CD14-positive monocyte (primary cell): ENCODE data around the gene SCUBE1. TPM values are rescaled to one million over a fixed set of nuclear protein-coding genes. Genes with fewer than 3 reads are reported as not detected.

Experiments
- DNase-seq, 3 donors: peaks; one replicate each; pipeline ENCODE4 v3.0.0-alpha.2; 2011 to 2022
- H2AFZ ChIP-seq: 2 replicates; pipeline ENCODE4 v1.6.0; 2012; ENCODE audit warnings: mild to moderate bottlenecking, low read depth, low read length, inconsistent platforms; ENCODE audit not compliant: insufficient read depth, poor library complexity, severe bottlenecking
- H3K27ac ChIP-seq, 2 donors: 1 replicate in 1 of 2; 2 replicates in 1 of 2; pipeline ENCODE4 v1.5.1; 2012 to 2013; ENCODE audit warnings: low read length in 2 of 2, control low read depth in 1 of 2, inconsistent platforms in 1 of 2, low read depth in 1 of 2, mild to moderate bottlenecking in 1 of 2
- H3K27me3 ChIP-seq, 2 donors: one replicate each; pipeline versions ENCODE4 v1.6.0 to v1.6.1; 2011 to 2013; ENCODE audit warnings: low read length in 2 of 2; ENCODE audit not compliant: control insufficient read depth in 2 of 2, insufficient read depth in 2 of 2
- H3K36me3 ChIP-seq, 2 donors: replicated peaks in 1 of 2; 1 replicate in 1 of 2; 2 replicates in 1 of 2; pipeline versions ENCODE4 v1.5.1 to v1.6.1; 2012 to 2013; ENCODE audit warnings: low read length in 2 of 2, control low read depth in 1 of 2, inconsistent platforms in 1 of 2, mild to moderate bottlenecking in 1 of 2; ENCODE audit not compliant: insufficient read depth in 2 of 2, control insufficient read depth in 1 of 2
- H3K4me1 ChIP-seq, 2 donors: 1 replicate in 1 of 2; 2 replicates in 1 of 2; pipeline versions ENCODE4 v1.5.1 to v1.6.1; 2012 to 2013; ENCODE audit warnings: low read length in 2 of 2, control low read depth in 1 of 2, inconsistent platforms in 1 of 2, mild to moderate bottlenecking in 1 of 2, moderate library complexity in 1 of 2; ENCODE audit not compliant: insufficient read depth in 2 of 2, control insufficient read depth in 1 of 2
- H3K4me2 ChIP-seq: replicated peaks from 2 replicates; pipeline ENCODE3; 2012; ENCODE audit warnings: low read length, moderate library complexity, mild to moderate bottlenecking; ENCODE audit not compliant: poor library complexity, severe bottlenecking; ENCODE audit errors: extremely low read depth
- H3K4me3 ChIP-seq, 3 experiments: fragments of 200-600 bp in 1 of 3; sonication (generic) in 1 of 3; replicated peaks in 1 of 3; 1 replicate in 2 of 3; 2 replicates in 1 of 3; pipeline ENCODE4 v1.5.1; 2011 to 2013; ENCODE audit warnings: low read length in 3 of 3, mild to moderate bottlenecking in 3 of 3, control low read depth in 2 of 3, low read depth in 2 of 3, inconsistent platforms in 1 of 3, moderate library complexity in 1 of 3
- H3K79me2 ChIP-seq: 2 replicates; pipeline ENCODE4 v1.6.0; 2012; ENCODE audit warnings: mild to moderate bottlenecking, control low read depth, inconsistent platforms, low read length, moderate library complexity; ENCODE audit not compliant: insufficient read depth
- H3K9ac ChIP-seq: 2 replicates; pipeline ENCODE4 v1.6.0; 2017; ENCODE audit warnings: low read length, mild to moderate bottlenecking; ENCODE audit not compliant: insufficient read depth, poor library complexity, severe bottlenecking
- H3K9me3 ChIP-seq, 2 donors: replicated peaks in 1 of 2; 1 replicate in 1 of 2; 2 replicates in 1 of 2; pipeline versions ENCODE4 v1.5.1 to v1.6.1; 2012 to 2013; ENCODE audit warnings: low read length in 2 of 2, control low read depth in 1 of 2; ENCODE audit not compliant: control insufficient read depth in 1 of 2, insufficient read depth in 1 of 2
- H4K20me1 ChIP-seq: 2 replicates; pipeline ENCODE4 v1.6.0; 2012; ENCODE audit warnings: mild to moderate bottlenecking, low read length, control low read depth, moderate library complexity; ENCODE audit not compliant: insufficient read depth
- H3K27ac Mint-ChIP-seq, 7 donors: one replicate each; pipeline ENCODE4 v1.8.0; 2020; ENCODE audit warnings: mild to moderate bottlenecking in 7 of 7, mixed read lengths in 7 of 7, moderate library complexity in 6 of 7, inconsistent platforms in 2 of 7
- H3K27me3 Mint-ChIP-seq, 3 donors: one replicate each; pipeline ENCODE4 v1.8.0; 2021 to 2022; ENCODE audit warnings: low read depth in 3 of 3, mild to moderate bottlenecking in 3 of 3, mixed read lengths in 3 of 3, moderate library complexity in 3 of 3, inconsistent platforms in 1 of 3
- H3K36me3 Mint-ChIP-seq, 2 donors: one replicate each; pipeline ENCODE4 v1.8.0; 2020; ENCODE audit warnings: mixed read lengths in 2 of 2, inconsistent platforms in 1 of 2, mild to moderate bottlenecking in 1 of 2
- H3K4me1 Mint-ChIP-seq: one replicate; pipeline ENCODE4 v1.8.0; 2020; ENCODE audit warnings: mild to moderate bottlenecking, mixed read lengths
- H3K4me3 Mint-ChIP-seq, 2 donors: one replicate each; pipeline ENCODE4 v1.8.0; 2020; ENCODE audit warnings: mild to moderate bottlenecking in 2 of 2, mixed read lengths in 2 of 2, moderate library complexity in 1 of 2
- H3K9me3 Mint-ChIP-seq, 7 donors: one replicate each; pipeline ENCODE4 v1.8.0; 2020 to 2022; ENCODE audit warnings: mixed read lengths in 7 of 7, mild to moderate bottlenecking in 6 of 7, moderate library complexity in 6 of 7, inconsistent platforms in 2 of 7
- WGBS: methylation state at CpG from one replicate; pipeline ENCODE4 v1.1.5; 2013; ENCODE audit warnings: missing lambda C conversion rate; ENCODE audit not compliant: insufficient coverage; 5-methylcytosine and 5-hydroxymethylcytosine counted together
- intact Hi-C, 2 donors: fragments of 100-400 bp; cut with micrococcal nuclease; formaldehyde crosslinking; loops; one replicate each; pipeline versions ENCODE4 v1.15.0 to v1.15.1; 2023
- polyA plus RNA-seq, 3 donors: library from polyadenylated mRNA; depleted of rRNA in 1 of 3; unstranded in 2 of 3; stranded (reverse) in 1 of 3; fragments of 300-500 nt in 2 of 3; fragments of >200 nt in 1 of 3; fragmentation: Illumina TruSeq in 2 of 3; gene quantifications; 1 replicate in 2 of 3; 2 replicates in 1 of 3; pipeline ENCODE4 v1.2.3, GENCODE V29; 2012 to 2021
- TF ChIP-seq, protein P1 (sequence below): fragments of 200-600 bp; IDR thresholded peaks from one replicate; pipeline ENCODE4 v1.8.0; 2022; ENCODE audit warnings: antibody characterized with exemption, mild to moderate bottlenecking

The SCUBE1 gene
- polyA plus RNA-seq, 3 donors = 0.20 to 0.32 (median 0.26) TPM

DNA sequence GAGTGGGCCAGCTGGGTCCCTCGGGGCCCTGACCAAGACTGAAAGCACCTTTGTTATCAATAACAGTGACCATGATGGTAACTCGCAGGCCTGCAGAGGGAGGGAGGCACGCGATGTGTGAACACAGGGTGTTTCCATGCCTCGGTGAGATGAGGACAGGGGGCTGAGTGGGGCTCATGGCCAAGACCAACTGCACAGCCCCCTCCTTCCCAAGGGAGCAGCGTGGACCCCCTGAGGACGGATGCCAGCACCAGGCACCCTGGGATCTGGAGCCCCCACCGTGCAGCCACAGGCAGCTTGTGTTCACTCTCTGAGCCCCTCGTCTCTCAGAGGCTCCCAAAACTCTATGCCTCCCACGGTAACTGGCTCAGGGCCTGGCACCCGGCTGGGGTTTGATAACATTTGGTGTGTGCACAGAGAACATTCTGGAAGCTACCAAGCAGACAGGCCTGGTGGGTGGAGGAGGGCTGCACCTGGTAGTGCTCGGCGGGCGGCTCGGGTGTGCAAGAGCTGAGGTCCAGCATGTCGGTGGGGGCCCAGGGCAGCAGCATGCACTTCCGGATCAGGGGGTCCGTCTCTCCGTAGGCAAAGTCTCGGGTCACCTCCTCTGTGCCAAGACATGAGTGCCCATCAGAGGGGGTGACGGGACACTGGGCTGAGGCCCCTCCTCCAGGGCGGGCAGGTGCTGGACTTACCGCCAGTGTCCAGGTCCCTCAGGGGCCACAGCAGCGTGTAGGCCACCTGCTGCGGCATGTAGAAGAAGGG lies 163.8 kb downstream of the SCUBE1 start:
- Histone ChIP-seq H4K20me1 (no peaks in the 10 kb centered on the region), H3K4me3 (no peak overlapping the region), H3K36me3 (peaks cover 50 to 79% of the 10 kb centered on the region in 2 donors), H2AFZ (no peak overlapping the region), H3K9ac (no peak overlapping the region), H3K9me3 (no peaks in the 10 kb centered on the region), H3K4me1 (peaks cover 0 to 6% of the 10 kb centered on the region in 2 donors), H3K79me2 (peaks cover 5% of the 10 kb centered on the region), H3K4me2 (no peak overlapping the region), H3K27me3 (no peaks in the 10 kb centered on the region), H3K27ac (no peak overlapping the region)
- intact Hi-C loops = no loop called here
- H3K4me1 Mint-ChIP-seq = peaks cover 5% of the 10 kb centered on the region
- no peak overlapping the region for H3K27ac Mint-ChIP-seq
- no peak for DNase-seq
- no peak overlapping the region for H3K4me3 Mint-ChIP-seq
- peaks cover 30 to 69% of the 10 kb centered on the region in 2 donors for H3K36me3 Mint-ChIP-seq
- H3K9me3 Mint-ChIP-seq = peaks cover 0 to 4% (median 0%) of the 10 kb centered on the region in 7 donors
- 98% methylated on average over 21 of the region's 25 CpGs for WGBS
- TF ChIP-seq, protein P1, sequence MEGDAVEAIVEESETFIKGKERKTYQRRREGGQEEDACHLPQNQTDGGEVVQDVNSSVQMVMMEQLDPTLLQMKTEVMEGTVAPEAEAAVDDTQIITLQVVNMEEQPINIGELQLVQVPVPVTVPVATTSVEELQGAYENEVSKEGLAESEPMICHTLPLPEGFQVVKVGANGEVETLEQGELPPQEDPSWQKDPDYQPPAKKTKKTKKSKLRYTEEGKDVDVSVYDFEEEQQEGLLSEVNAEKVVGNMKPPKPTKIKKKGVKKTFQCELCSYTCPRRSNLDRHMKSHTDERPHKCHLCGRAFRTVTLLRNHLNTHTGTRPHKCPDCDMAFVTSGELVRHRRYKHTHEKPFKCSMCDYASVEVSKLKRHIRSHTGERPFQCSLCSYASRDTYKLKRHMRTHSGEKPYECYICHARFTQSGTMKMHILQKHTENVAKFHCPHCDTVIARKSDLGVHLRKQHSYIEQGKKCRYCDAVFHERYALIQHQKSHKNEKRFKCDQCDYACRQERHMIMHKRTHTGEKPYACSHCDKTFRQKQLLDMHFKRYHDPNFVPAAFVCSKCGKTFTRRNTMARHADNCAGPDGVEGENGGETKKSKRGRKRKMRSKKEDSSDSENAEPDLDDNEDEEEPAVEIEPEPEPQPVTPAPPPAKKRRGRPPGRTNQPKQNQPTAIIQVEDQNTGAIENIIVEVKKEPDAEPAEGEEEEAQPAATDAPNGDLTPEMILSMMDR = no peak
- no peaks in the 10 kb centered on the region for H3K27me3 Mint-ChIP-seq

DNA sequence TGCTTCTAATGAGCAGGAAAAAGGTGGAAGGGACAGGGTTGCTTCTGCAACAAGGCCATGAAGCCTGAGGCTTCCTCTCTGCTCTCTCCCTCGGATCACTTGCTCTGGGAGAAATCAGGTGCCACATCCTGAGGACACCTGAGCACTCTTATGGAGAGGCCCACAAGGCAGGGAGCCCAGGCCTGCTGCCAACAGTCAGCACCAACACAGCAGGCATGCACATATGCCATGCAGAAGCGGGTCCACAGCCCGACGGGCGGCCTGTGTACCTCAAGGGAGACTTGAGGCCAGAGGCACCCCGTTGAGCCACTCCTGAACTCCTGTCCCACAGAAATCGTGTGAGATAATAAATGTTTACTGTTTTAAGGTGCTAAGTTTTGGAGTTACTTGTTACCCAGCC lies 165.7 kb downstream of the SCUBE1 start:
- TF ChIP-seq, protein P1 = no peak
- peaks cover 63 to 88% of the 10 kb centered on the region in 2 donors for H3K36me3 ChIP-seq
- H3K9me3 ChIP-seq = no peaks in the 10 kb centered on the region
- no peak overlapping the region for H3K27ac ChIP-seq
- no peak overlapping the region for H3K27ac Mint-ChIP-seq
- H3K36me3 Mint-ChIP-seq = peaks cover 43 to 81% of the 10 kb centered on the region in 2 donors
- H3K9ac ChIP-seq = no peak overlapping the region
- no peaks in the 10 kb centered on the region for H4K20me1 ChIP-seq
- H3K4me1 ChIP-seq = no peaks in the 10 kb centered on the region
- H3K79me2 ChIP-seq = no peaks in the 10 kb centered on the region
- no peaks in the 10 kb centered on the region for H3K27me3 ChIP-seq
- H3K27me3 Mint-ChIP-seq = no peaks in the 10 kb centered on the region
- peaks cover 0 to 4% (median 0%) of the 10 kb centered on the region in 7 donors for H3K9me3 Mint-ChIP-seq
- no peak for DNase-seq
- H3K4me3 Mint-ChIP-seq = no peak overlapping the region
- H3K4me1 Mint-ChIP-seq = no peaks in the 10 kb centered on the region
- no peak overlapping the region for H2AFZ ChIP-seq
- 83% methylated on average over 4 of the region's 7 CpGs for WGBS
- H3K4me2 ChIP-seq = no peak overlapping the region
- intact Hi-C loops = no loop called here
- H3K4me3 ChIP-seq = no peak overlapping the region
